ENCODE measurements around the gene MYO10.

MYO10 gene

DNA sequence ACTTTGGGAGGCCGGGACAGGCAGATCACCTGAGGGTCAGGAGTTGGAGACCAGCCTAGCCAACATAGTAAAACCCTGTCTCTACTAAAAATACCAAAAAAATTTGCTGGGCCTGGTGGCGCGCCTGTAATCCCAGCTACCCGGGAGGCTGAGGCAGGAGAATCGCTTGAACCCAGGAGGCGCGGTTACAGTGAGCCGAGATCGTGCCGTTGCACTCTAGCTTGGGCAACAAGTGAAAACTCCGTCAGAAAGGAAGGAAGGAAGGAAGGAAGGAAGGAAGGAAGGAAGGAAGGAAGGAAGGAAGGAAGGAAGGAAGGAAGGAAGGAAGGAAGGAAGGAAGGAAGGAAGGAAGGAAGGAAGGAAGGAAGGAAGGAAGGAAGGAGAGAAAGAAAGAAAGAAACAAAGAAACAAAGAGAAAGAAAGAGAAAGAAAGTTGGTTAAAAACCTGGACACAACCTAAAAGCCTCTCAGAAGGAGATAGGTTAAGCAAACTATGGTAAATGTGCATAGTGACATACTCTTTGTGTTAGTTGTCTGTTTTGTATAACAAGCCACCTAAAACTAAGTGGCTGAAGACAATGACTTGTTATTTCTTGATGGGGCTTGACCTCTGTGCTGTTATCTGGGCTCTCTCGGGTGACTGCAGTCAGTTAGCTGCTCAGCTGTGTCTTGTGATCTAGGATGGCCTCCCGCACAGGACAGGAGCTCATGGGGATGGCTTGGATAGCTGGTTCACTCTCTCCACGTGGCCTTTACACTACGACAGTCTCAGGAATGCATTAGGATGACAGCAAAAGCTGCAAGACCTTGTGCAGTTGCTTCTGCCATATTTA lies 8.0 kb upstream of the MYO10 start:
- no peak for DNase-seq (ENCODE audit: low read depth, low spot score)

GRCh38 chr5:16937503-16938161 lies 1.5 kb upstream of the MYO10 start:
- DNase-seq (ENCODE audit: low read depth, low spot score) = no peak

- DNase-seq (ENCODE audit: low read depth, low spot score) = no peak
These were observed 926 bp upstream of the MYO10 start for GRCh38 chr5:16936989-16937438.

- DNase-seq (ENCODE audit: low read depth, low spot score) = no peak
These were observed 598 bp downstream of the MYO10 start for GRCh38 chr5:16935231-16936149.

GRCh38 chr5:16934677-16935153 lies 1.4 kb downstream of the MYO10 start:
- no peak for DNase-seq (ENCODE audit: low read depth, low spot score)

GRCh38 chr5:16934123-16934522 lies 2.0 kb downstream of the MYO10 start:
- no peak for DNase-seq (ENCODE audit: low read depth, low spot score)

- DNase-seq (ENCODE audit: low read depth, low spot score) = no peak
These were observed 2.8 kb downstream of the MYO10 start for GRCh38 chr5:16933337-16933736.

GRCh38 chr5:16932401-16932800 lies 3.7 kb downstream of the MYO10 start:
- DNase-seq (ENCODE audit: low read depth, low spot score) = no peak

DNA sequence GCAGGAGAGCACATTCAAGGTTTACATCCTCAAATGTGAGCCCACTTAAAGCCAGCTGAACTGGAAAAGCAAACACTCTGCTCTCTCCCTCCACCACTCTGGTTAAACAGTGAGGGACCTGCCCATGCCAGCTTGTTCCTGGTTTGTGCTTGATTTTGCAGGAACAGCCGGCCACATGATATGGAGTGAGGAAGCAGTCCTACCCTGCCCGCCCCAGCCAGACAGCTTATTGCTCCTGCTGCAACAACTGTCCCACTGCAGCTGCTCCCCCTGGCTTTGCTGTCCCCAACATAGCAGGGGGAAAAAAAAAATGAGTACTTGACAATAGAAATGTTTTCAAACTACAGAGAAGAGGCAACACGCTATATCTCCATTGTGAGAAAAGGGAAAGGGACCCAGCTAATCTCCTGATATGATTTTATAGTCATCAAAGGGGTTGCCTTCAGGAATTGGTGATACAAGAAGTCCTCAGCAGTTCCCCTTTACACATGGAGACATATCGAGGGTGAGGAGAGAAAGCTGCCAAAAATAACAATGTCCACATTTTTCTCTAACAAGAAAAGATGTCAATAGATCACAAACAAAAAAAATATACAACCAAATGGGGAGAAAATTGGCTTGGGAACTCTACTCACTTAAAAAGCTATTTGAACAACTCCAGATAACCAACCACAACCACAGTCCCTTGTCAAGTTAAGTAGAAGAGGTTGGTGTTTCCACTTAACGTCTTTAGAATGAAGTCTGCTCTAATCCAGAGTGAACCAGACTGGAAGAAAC lies 4.6 kb downstream of the MYO10 start:
- DNase-seq (ENCODE audit: low read depth, low spot score) = no peak

DNA sequence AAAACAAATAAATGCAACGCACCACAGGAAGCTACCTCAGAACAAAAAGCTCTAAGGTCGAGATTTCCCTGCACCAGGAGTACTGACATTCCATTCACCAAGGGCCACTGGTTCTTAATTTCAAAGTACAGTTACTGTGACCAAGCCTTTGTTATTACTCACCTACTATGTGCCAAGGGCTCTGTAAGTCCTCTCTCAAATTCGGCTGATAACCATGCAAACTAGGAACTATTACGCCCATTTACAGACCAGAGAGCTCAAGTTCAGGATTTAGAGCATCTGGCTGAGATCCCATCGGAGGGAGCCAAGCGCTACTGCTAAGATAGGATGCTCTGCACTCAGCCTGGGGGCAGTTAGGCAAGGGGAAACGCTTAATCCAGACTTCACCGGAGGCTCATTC lies 5.6 kb downstream of the MYO10 start:
- no peak for DNase-seq (ENCODE audit: low read depth, low spot score)

DNA sequence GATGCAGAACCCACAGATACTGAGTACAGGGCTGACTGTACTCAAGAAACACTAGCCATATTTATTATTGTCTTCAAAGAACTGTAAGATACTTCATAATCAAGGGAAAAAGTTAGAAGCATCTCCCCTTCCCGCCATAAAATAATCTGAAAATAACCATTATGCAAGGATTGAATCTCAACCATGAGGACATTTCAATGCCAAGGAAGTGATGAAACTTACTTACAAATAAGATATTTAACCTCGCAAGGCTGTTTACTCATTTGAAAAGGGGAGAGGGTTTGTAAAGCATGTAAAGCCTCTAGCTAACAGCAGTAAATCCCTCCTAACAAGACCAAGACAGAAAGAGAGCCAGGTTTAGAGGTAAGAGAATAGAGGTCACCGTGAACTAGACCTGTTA lies 6.3 kb downstream of the MYO10 start:
- DNase-seq (ENCODE audit: low read depth, low spot score) = no peak

DNA sequence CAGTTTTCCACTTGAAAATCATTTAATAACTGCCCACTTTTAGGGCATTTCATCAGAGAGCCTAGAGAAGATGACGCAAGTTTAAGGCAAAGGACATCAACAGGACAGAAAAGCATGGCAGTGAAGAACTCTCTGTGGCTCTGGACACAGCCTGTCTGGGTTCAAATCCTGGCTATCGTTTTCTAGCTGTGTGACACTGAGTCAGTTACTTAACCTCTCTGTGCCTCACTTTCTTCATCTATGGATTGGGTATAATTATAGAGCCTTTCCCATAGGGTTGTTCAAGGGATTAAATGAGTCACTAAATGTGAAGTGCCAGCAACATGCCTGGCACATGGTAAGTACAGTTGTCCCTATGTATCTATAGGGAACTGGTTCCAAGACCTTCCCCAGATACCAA lies 6.7 kb downstream of the MYO10 start:
- no peak for DNase-seq (ENCODE audit: low read depth, low spot score)

- no peak for DNase-seq (ENCODE audit: low read depth, low spot score)
These were observed 8.5 kb downstream of the MYO10 start for GRCh38 chr5:16927613-16928012.

GRCh38 chr5:16926417-16926816 lies 9.7 kb downstream of the MYO10 start:
- DNase-seq (ENCODE audit: low read depth, low spot score) = no peak

DNA sequence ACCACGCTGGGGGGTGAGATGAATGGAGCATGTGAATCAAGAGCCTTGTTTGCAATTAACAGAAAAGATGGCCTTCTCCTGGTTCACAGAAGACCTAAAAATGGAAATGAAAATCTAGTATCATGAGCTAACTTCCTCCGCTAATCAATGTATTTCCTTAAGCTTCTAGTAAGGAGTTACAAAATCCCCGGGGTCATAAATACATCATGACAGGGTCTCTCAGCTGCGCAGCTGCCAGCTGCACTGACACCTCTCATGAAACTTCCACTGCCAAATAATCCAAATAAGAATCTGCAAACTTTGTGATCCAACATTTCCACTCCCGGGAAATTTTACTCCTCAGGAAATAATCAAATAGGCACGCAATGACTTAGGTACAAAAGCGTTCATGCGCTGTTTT lies 11.9 kb downstream of the MYO10 start:
- no peak for DNase-seq (ENCODE audit: low read depth, low spot score)

- no peak for DNase-seq (ENCODE audit: low read depth, low spot score)
These were observed 13.7 kb downstream of the MYO10 start for GRCh38 chr5:16922430-16922829.

DNA sequence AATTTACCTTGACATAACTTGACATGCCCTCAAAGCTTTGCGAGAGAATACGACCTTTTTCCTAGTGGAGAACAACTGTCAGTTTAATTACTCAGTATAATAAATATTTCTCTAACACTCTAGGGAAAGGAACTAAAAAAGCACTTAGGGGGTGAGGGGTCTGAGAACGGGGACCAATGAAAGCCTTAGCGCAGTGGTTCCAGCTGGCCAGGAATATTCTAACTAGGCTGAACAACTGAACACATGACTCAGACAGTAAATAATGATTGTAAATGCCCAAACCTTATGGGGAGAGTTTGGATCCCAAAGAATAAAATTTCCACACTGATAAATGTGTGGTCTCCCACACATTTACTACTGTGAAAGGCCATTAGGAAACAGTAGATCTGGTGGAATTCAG lies 14.9 kb downstream of the MYO10 start:
- DNase-seq (ENCODE audit: low read depth, low spot score) = no peak

- no peak for DNase-seq (ENCODE audit: low read depth, low spot score)
These were observed 15.8 kb downstream of the MYO10 start for GRCh38 chr5:16920109-16920816.

- DNase-seq (ENCODE audit: low read depth, low spot score) = no peak
These were observed 17.0 kb downstream of the MYO10 start for GRCh38 chr5:16918891-16919671.

DNA sequence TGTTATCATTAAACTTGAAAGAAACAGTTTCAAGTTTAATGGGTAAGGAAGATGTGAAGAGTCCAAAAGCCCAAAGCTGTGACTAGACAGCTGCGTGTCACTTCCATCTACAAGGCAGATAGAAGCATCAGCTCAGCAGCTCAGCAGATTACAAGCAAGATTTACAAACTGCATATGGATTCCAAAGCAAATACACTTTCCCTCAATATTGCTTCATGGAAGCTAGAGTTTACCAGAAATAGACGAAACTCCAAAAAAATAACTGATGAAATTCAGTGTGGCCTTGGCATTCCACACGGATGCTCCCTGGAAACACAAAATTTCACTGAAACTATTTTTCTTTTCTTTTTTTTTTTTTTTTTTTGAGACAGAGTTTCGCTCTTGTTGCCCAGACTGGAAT lies 17.9 kb downstream of the MYO10 start:
- no peak for DNase-seq (ENCODE audit: low read depth, low spot score)
